Stimulated activated CD4-positive, alpha-beta T cell treated with anti-CD3 and anti-CD28 coated beads, TNF-alpha, amount 100 ng/mL, for 1 hour (primary cell): ENCODE results near the gene ADAMTS17.

Experiments
- DNase-seq, 3 donors: peaks; one replicate each; pipeline ENCODE4 v3.0.0-alpha.2; 2020; ENCODE audit warnings: low read depth in 3 of 3, low spot score in 1 of 3

ADAMTS17 gene

DNA sequence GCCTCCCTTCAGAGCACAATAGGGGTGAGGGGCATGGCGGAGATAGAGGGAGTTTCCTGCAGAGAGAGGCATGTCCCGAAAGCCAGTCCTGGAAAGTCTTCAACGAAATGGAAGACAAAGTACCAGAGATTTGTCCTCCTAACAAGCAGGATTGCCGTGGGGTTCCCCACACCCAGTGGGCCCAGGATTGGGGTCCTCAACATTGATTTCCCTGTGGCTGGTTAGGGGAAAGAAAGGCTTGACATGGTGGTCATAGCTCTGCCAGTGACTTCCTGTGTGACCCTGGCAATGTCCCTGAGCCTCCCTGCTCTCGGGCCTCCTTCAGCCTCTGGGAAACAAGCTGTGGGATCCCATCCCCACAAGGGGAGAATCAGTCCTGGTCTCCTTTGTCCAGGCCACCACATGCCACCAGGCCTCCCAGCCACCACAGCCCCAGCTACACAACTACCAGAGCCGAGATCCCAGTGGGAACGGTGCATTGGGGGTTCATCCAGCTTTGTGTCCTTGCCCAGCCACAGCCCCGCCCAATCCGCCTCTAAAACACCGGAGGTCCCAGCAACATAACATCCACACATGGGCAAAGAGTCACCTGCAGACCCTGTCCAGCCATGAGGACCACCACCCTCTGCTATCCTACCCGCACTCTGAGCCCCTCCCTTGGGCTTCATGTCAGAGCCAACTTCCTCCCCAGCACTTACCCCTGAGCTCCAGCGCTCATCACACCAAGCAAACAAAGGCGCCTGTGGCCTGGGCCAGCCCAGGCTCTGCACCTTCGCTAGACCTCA lies 63.0 kb downstream of the ADAMTS17 start:
- no peak for DNase-seq

GRCh38 chr15:100277087-100277855 lies 64.5 kb downstream of the ADAMTS17 start:
- no peak for DNase-seq

DNA sequence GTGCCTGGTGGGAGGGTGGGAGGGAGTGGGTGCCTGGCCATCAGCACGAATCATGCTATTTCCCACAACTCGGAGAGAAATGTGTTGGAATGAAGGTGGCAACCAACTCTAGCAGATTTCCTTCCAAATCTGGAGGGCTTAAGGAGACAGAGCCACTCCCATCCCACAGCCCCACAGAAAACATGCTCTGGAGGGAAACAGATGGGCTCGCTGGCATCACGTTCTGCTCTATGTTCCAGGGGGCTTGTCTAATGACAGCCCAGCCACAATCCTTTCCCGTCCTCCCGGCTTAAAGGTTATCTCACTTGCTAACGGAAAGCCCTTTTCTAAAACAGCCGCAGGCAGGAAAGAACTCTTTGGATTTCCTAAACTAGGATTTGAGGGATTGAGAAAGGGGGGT lies 65.3 kb downstream of the ADAMTS17 start:
- no peak for DNase-seq

DNA sequence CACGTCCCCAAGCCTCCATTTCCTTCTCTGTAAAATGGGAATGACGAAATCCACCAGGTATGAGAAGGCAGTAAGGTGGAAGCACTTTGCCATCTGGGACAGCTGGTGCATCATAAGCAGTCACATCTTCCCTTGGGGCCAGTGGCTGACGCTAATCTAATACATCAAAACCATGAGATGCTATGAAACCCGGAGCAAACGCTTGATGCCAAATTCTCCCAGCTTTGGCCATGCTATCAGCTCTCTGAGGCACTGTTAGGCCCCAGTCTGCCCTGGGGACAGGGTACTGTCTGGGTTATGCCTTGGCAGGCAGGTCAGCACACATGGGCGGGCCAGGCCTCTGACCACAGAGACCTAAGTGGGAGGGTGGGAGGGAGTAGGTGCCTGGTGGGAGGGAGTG lies 66.1 kb downstream of the ADAMTS17 start:
- no peak for DNase-seq

DNA sequence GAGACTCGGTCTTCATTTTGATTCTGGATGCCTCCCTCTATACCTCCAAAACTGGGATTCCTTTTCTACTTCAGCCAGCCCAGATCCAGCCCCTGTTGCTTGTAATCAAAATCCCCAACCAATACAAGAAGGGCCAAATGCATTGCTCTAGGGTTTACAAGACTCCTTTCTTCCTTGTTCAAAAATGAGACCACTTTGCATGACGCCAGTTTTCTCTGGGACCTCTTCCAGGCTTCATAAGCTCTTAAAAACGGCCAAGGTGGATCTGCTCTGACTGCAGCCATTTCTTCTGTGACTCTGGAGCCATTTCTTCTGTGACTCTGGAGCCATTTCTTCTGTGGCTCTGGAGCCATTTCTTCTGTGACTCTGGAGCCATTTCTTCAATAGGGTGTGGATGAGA lies 71.9 kb downstream of the ADAMTS17 start:
- no peak for DNase-seq

DNA sequence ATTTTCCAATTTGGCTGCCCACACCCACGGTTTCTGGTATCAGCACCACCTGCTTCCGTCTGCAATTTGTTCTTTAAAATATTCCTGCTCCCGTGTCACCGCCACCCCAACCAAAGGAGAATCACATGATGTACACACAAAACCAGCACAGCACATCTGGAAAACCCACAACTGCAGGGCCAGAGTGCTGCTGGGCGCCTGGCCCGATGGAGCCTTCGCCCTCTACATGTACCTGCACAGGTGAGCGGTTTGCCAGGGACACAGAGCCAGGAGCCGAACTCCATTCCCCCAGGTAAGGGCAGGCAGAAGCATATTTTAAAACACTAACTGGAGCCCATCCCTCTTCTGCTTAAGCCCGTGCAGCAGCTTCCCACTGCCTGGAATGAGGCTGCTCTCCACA lies 75.6 kb downstream of the ADAMTS17 start:
- no peak for DNase-seq

DNA sequence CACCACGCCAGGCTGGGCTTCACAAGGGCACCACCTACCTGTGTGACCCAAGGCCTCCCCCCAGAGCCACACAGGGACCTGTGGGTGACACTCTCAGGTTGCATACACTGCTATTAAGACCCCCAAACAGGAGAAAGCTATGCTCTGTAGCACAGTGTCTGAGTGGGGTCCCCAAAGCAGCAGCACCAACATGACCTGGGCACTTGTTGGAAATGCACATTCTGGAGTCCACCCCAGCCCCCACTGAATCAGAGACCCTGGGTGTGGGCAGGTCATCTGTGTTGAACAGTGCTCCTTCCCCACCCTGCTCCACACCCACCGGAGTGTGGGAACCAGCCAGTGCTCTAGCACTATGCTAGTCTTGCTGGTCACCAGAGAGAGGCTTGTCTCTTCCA lies 76.1 kb downstream of the ADAMTS17 start:
- DNase-seq, result no peak

DNA sequence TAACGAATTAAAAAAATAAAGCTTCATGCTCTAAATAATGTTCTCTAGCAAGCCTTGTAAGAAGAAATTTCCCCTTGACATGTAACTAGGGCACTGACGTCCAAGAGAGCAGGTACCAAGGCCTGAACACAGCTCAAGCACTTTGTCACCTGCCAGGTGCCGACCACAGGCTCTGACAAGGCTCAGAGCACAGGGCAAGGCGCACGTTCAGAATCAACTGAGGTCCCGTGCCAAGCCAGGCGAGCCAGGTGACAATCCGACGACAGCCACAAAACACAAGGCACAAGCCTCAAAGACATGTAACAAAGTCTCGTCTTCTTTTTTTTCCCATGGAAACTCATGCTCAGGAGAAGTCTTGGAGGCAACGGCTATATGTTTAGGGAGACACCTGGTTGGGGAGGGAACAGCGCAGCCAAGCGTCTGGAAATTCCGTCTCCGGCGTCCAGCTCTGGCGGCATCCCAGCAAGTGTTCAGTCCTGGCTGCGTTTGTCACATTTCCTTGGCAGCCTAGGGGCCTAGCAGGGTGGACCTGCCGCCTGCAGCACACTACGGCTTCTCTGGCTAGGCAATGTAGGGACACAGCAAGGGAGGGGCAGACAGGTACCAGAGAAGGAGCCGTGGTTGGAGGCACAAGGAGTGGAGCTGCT lies 76.7 kb downstream of the ADAMTS17 start:
- DNase-seq, result no peak

DNA sequence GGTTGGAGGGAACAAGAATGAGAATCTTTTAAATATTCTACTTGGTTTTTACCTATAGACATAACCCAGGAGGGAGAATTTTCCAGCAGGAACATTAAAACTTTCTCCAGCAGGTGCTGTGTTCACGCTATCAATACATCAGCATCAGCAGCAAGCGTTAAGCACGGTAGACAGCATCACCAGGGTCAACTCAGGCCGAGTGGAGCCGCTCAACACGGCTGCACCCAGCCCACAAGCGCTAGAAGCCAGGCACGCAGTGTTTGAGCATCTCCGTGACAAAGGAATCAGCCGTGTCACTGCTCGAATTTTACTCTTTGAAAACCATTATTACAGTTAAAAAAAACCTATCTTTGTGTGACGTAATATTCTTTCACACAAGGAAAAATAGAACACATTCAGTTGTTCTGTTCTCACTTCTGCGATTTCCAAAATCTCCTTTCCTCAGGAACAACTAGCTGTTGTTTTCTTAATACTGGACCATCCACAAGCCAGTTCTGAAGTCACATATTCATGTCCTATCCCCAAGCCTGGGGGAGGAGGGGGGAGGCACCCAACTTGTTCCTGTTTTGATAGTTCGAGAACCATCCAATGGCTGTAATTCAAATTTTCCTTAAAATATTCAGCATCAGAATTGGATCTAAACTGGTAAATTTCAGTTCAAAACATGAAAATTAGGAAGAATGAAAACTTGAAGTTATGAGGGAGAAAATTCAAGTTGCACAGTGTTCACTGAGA lies 77.9 kb downstream of the ADAMTS17 start:
- no peak for DNase-seq

DNA sequence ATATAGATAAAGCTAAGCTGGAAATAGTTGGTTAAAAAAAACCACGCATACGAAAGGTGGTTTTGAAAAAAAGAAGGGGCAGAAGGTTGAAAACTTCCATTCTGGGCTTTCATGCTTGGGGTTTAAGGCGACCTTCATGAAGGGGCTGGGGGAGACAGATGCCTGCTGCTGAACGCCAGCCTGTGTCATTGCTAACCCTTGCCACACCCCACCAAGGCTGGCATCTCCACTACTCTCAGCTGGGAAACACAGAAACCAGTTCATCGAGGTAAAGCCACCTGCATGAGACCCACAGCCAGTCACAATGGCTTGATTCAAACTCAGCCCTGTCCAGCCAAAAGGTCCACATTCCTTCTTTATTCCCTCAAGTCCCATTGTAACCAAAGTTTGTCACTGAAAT lies 78.7 kb downstream of the ADAMTS17 start:
- no peak for DNase-seq

DNA sequence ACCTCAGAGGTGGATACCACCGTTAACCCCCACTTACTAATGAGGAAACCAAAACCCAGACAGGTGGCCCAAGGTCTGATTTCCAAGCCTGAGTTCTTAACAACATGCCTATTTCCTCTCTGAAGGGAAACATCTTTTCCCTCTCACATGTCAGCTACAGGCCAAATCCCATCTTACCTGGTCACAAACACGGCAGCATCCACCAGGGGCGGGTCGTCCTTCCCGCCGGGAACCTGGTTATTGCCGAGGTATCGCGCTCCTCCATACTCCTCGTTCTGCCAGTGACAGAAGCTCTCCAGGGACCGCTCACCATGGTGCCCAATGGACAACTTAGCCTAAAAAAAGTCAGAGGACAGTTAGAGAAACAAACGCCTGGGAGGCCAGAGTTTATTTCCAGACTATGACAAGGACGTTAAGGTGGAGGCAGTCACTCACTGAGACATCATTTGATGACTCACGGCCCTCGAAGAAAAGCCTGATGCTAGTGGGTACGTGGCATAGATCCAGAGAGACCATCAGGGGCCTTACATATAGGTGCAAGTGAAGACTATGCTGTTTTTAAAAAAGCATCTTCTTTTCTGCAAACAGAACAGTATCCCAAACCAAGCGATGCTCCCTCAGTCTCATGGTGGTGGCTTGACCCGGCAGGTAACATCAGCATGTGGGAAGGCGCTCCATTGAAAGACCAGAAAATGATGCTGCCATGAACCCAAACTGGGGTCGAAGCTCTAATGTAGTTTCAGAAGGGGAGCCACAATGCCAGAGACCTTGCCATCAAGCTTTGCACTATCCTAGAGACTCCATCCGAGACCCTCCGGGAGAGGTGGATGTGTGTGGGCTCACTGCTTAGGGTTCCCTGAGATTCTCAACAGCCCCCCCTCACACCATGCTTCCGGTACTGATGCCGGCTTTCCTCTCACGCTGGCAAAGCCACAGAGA lies 80.2 kb downstream of the ADAMTS17 start:
- DNase-seq, result no peak

DNA sequence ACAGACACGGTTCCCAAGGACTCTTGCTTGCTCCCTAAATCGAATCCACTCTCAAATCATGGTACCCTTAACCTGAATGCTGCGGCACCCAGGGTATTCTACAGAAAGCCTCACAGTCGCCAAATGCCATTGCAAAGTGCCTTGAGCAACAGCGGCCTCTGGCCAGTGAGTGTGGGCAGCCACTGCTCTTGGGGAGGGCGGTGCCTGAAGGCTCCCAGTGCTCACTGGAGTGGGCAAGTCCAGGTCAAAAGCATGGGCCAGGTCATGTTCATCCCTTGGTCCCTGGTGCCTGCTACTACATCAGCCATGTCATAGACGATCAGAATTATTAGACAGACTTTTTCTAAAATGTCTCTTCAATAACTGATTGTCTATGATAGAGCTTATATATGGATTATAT lies 82.5 kb downstream of the ADAMTS17 start:
- no peak for DNase-seq

DNA sequence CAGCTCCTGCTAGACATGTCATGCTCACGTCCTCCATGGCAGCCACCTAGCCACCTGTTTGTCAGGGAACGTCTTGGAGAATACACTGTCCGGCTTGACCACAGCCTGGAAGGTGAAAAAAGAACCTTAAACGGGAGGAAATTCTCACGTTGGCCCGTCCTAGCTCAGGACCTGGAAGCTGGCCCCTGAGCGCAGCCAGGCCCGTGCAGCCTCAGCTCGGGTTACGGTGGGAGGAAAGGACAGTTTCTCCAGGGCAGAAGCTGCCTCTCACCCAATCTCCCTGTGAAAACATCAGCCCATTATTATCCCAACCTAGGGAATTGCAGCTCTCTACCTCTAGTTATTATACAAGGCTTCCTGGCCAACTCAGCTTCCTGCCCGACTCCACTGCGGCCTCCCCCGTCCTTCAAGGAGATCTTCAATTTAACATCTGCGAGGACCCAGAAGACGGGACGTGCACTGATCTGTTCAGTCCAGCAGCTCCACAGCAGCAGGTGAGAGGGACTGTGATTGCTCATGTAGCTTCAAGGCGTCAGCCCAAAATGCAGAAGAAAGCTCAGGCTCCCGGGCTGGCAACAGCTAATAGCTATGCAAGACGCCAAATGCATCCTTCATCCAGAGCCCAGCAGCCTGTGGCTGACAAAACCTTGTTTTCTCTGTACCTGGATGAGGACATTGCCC lies 84.7 kb downstream of the ADAMTS17 start:
- no peak for DNase-seq

GRCh38 chr15:100256101-100256969 lies 85.4 kb downstream of the ADAMTS17 start:
- DNase-seq, result no peak

DNA sequence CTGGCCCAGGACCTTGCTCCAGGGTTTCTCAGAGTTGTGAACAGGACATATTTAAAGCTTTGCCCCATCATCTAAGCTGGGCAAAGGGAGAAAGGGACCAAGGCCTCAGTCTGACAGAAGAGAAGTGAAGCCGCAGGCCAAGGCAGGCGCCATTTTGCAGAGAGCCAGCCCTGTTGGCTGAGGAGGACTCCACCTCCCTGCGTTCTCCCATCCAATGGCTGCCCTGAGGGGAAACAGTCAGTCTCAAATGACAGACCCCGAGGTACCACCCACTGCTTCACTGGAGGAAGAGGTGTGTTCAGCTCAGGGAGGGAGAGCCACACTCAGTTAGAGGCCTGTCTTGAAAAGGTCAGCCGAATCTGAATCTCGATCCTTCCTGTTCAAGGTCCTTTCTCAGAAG lies 86.1 kb downstream of the ADAMTS17 start:
- DNase-seq, result no peak

GRCh38 chr15:100254691-100255090 lies 87.1 kb downstream of the ADAMTS17 start:
- DNase-seq, result no peak

DNA sequence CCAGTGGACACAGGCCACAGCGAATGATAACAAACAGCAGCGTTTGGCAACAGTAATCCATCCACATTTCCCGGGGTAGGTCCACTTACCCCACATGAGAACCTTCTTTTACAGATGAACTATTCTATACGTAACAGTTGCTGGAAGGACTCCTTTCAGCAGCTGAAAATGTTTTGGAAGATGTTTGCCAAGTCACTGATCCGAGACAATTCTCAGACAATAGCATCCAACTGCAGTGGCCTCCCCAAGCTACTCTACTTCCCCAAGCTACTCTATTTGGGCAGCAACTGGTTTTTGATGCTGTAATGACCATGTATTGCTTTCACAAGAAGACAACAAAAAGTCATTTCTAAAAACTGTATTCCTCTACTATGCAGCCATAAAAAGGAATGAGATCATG lies 87.5 kb downstream of the ADAMTS17 start:
- no peak for DNase-seq

GRCh38 chr15:100253640-100254039 lies 88.1 kb downstream of the ADAMTS17 start:
- no peak for DNase-seq
